ENCODE results near the gene FFAR4.

Gene FFAR4

GRCh38 chr10:93572606-93573005 lies 6.1 kb downstream of the FFAR4 start:
- TF ChIP-seq, protein P1, sequence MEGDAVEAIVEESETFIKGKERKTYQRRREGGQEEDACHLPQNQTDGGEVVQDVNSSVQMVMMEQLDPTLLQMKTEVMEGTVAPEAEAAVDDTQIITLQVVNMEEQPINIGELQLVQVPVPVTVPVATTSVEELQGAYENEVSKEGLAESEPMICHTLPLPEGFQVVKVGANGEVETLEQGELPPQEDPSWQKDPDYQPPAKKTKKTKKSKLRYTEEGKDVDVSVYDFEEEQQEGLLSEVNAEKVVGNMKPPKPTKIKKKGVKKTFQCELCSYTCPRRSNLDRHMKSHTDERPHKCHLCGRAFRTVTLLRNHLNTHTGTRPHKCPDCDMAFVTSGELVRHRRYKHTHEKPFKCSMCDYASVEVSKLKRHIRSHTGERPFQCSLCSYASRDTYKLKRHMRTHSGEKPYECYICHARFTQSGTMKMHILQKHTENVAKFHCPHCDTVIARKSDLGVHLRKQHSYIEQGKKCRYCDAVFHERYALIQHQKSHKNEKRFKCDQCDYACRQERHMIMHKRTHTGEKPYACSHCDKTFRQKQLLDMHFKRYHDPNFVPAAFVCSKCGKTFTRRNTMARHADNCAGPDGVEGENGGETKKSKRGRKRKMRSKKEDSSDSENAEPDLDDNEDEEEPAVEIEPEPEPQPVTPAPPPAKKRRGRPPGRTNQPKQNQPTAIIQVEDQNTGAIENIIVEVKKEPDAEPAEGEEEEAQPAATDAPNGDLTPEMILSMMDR (conservative IDR thresholded peaks at IDR 0.05; ENCODE audit: low read depth, low read length): no peak
- no peak for DNase-seq (ENCODE audit: low read depth)
- H3K4me3 ChIP-seq (ENCODE audit: low read depth, low read length): no peak overlapping the region

DNA sequence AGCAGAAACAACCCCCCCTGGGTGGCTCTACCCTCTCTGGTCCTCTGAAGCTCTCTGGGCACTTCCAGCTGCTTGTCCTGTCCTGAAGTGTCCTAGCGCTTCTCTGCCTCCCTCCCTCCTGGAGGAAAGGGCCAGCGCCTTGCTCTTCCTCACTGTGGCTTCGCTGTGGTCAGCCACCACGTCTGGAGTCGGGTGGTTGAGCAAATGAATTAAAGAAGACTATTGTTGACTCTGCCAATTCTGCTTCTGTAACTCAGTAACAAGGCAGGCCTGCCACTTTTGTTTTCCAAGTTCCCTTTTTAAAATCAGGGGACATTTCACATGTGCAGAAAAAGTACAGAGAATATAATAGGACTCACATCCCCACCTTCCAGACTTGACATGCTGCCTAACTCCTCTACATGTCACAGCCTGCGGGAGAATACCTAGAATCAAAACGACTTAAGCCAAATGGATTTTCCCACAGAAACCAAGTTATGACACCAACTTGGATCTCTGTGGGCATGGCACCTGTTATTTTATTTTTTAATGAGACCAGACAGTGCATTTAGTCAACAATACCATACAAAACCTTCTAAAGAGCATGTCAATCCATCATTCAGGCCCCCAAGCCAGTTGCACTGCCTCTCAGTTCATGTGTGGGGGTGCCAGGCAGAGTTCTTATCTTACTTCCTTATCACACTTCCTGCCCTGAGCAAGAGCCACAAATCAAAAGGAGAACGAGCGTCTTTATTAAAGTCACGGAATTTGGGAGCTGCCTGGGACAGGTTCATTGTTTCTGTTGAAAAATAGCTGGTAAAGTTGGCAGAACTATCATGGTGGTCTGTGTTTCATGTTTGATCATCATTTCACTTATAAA lies 6.8 kb downstream of the FFAR4 start:
- no peak for DNase-seq (ENCODE audit: low read depth)
- TF ChIP-seq, protein P1 (conservative IDR thresholded peaks at IDR 0.05; ENCODE audit: low read depth, low read length): no peak
- H3K4me3 ChIP-seq (ENCODE audit: low read depth, low read length): no peak overlapping the region

DNA sequence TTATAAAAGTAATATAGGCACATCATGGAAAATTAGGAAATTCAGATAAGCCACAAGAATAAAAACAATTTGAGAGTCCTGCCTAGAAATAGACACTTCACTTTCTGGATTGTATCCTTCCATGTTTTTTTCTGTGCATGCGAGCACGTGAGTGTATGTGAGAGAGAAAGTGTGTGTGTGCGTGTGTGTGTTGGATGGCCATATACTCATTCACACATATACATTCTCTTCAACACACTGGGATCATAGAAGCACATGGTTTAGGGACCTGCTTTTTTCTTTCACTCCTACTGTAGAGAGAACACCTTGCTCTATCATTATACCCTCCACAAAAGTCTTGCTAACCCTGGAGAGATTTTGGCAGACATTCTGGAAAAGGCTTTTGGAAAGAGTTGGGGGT lies 7.5 kb downstream of the FFAR4 start:
- no peak overlapping the region for H3K4me3 ChIP-seq (ENCODE audit: low read depth, low read length)
- TF ChIP-seq, protein P1 (conservative IDR thresholded peaks at IDR 0.05; ENCODE audit: low read depth, low read length): no peak

DNA sequence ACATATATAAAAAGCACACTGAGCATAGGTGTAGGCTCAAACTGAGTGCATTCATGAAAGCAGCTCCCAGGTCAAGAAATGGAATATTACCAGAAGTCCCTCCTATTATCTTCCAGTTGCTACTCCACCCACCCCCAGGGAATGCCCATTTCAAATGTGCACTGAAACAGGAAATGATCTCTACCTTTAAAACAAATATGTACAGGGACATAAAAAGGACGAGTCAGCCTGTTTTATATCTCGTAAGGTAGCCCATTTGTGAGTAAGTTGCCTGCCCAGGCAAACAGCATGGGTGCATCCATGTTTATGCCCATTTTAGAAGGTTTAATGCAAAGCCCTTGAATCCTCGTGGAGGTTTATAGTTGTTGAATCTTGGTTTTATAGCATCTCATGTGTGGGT lies 10.4 kb downstream of the FFAR4 start:
- no peak for DNase-seq (ENCODE audit: low read depth)
- TF ChIP-seq, protein P1 (conservative IDR thresholded peaks at IDR 0.05; ENCODE audit: low read depth, low read length): no peak
- no peak overlapping the region for H3K4me3 ChIP-seq (ENCODE audit: low read depth, low read length)

More for the DNA sequence above, 7.5 kb downstream of the FFAR4 start:
- no peak for DNase-seq (ENCODE audit: low read depth)

- TF ChIP-seq, protein P1 (conservative IDR thresholded peaks at IDR 0.05; ENCODE audit: low read depth, low read length): no peak
- no peak for DNase-seq (ENCODE audit: low read depth)
- no peak overlapping the region for H3K4me3 ChIP-seq (ENCODE audit: low read depth, low read length)
Observed at GRCh38 chr10:93577565-93577964, 11.1 kb downstream of the FFAR4 start.

DNA sequence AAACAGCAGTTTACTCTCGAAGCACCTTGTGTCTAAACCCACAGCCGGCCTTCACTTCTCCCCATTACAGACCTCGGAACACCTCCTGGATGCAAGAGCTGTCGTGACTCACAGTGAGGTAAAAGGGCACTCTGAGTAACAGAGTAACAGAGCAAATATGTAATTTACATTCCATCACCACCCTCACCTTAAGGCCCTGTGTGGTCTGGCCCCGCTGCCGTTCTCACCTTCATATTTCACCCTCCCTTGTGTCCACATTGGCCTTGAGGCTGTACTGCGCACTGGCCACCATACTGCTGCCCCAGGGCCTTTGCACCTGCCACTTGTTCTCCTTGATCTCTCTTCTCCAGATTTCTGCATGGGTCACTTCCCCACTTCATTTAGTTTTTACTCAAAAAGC lies 12.6 kb downstream of the FFAR4 start:
- peak; percentile 30 for DNase-seq (ENCODE audit: low read depth)
- TF ChIP-seq, protein P1 (conservative IDR thresholded peaks at IDR 0.05; ENCODE audit: low read depth, low read length): no peak
- no peak overlapping the region for H3K4me3 ChIP-seq (ENCODE audit: low read depth, low read length)

Data from choroid plexus epithelial cell (primary cell).